NCI-H69 (cell line): ENCODE measurements around the gene USP43.
A peak's percentile ranks its signal among the peaks of the same experiment; 100 is the strongest.

Experiments used
- DNase-seq: peaks from one replicate; lab custom pipeline; 2025; lab: John Stamatoyannopoulos, UW

The USP43 gene

DNA sequence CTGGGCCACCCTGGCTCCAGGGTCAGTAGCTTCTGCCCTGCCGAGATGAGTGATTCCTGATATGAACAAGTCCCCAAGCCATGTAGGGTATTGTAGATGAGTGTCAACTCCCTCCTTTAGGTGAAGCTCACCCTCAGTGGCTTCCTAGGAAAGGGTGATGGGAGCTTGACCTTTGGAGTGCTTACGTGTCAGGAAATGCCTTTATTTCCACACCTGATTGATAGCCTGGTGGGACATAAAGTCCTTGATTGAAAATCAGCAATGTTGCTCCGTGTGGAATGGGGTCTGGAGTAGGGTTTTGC is 58.4 kb downstream of the USP43 start:
- DNase-seq, result no peak

GRCh38 chr17:9705745-9706144 is 60.4 kb downstream of the USP43 start:
- no peak for DNase-seq

- no peak for DNase-seq
Measured at GRCh38 chr17:9707948-9708347, 62.6 kb downstream of the USP43 start.

DNA sequence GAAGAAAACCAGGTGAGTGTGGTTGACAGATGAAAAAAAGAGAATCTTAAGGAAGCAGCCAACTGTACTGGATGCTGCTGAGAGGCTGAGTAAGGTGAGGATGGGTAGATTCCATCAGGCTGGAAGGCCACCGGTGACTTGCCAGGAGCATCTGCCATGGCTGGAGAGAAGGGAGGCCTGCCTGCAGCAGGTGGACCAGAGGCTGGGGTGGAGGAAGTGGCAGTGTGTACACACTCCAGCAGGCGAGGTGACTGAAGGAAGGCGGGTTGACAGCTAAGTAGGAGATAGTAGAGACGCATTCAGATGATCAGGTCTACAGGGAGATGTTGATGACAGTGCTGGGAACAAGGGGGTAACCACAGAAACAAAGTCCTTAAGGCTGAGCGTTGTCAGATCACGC is 69.5 kb downstream of the USP43 start:
- no peak for DNase-seq

DNA sequence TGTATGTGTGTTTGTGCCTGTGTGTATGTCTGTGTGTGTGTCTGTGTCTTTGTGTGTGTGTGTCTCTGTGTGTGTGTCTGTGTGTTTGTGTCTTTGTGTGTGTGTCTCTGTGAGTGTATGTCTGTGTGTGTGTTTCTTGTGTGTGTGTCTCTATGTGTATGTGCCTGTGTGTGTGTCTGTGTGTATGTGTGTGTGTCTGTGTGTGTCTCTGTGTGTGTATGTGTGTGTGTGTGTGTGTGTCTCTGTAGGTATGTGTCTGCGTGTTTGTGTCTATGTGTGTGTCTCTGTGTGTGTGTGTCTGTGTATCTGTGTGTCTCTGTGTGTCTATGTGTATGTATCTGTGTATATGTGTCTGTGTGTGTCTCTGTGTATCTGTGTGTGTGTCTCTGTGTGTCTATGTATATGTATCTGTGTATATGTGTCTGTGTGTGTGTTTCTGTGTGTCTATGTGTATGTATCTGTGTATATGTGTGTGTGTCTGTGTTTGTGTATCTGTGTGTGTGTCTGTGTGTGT is 70.2 kb downstream of the USP43 start:
- DNase-seq, result no peak

DNA sequence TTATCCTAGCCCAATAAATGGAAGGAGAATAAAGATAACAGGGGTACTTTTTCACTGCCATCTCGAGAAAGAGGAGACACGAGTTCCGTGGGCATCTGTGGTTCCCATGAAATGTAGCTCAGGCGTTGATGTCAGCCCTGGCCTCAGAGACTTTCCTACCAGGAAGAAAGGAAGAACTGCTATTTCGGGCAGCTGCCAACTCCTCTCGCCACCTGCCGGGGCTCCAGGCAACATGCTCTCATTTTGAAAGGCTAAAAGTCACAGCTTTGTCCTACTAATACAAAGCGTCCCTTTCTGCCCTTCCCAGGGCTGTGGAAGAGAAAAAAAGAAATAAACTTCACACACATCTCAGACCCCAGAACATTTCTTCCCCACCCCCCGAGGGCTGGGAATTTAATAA is 80.3 kb downstream of the USP43 start:
- no peak for DNase-seq

- no peak for DNase-seq
Measured at GRCh38 chr17:9726291-9726690, 81.0 kb downstream of the USP43 start.

DNA sequence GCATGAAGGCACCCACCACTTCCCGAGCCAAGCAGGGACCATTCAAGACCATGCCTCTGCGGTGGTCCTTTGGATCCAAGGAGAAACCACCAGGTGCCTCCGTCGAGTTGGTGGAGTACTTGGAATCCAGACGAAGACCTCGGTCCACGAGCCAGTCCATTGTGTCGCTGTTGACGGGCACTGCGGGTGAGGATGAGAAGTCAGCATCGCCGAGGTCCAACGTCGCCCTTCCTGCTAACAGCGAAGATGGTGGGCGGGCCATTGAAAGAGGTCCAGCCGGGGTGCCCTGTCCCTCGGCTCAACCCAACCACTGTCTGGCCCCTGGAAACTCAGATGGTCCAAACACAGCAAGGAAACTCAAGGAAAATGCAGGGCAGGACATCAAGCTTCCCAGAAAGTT is 82.7 kb downstream of the USP43 start:
- no peak for DNase-seq

- DNase-seq, result no peak
Measured at GRCh38 chr17:9728564-9728963, 83.2 kb downstream of the USP43 start.

DNA sequence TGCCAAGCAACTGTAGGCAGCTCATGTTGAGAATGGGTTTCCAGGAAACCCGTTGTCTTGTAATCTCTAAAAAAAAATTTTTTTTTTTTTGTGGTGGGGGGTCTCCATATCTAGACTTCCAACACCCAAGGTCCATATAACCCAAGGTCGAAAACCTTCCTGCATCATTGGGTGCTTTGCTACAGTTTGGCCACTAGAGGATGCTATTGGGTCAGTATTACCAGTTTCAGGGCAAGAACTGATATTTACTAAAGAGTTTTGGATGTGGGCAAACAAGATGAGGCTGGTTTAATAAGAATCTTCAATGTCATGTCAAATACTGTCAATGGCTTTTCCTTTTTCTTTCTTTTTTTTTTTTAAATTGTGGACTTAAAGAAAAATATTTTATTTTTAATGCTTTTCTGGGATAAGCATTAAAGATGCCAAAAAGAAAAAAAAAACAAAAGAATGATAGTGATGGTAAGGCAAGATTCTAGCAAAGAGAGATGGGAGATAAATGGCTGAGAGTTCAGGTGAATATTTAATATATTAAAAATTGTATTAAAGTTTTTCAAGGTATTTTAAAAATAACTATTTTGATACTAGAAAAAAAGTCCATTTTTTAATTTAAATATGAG is 83.8 kb downstream of the USP43 start:
- DNase-seq, result peak; percentile 23

GRCh38 chr17:9729735-9730420 is 84.6 kb downstream of the USP43 start:
- no peak for DNase-seq

- no peak for DNase-seq
Measured at GRCh38 chr17:9750524-9750923, 105.2 kb downstream of the USP43 start.

- no peak for DNase-seq
Measured at GRCh38 chr17:9755083-9755482, 109.8 kb downstream of the USP43 start.

GRCh38 chr17:9760266-9760665 is 114.9 kb downstream of the USP43 start:
- no peak for DNase-seq

GRCh38 chr17:9763643-9764042 is 118.3 kb downstream of the USP43 start:
- no peak for DNase-seq

GRCh38 chr17:9765322-9765721 is 120.0 kb downstream of the USP43 start:
- no peak for DNase-seq

DNA sequence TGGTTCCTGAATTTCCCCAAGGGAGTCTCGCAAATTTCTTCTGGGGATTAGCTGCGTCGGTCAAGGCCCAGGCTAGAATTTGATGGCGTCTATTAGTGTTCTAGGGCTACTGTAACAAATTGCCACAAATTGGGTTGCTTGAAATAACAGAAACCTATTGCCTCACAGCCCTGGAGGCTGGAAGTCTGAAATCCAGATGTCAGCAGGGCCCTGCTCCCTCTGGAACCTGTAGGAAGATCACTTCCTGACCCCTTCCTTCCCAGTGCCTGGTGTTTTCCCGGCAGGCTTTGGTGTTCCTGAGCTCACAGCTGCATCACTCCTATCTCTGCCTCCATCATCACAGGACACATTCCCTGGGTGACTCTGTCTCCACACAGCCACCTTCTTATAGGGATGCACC is 121.7 kb downstream of the USP43 start:
- no peak for DNase-seq

GRCh38 chr17:9767432-9767991 is 122.2 kb downstream of the USP43 start:
- no peak for DNase-seq

- DNase-seq, result peak; percentile 25
Measured at GRCh38 chr17:9768381-9768934, 123.1 kb downstream of the USP43 start.

DNA sequence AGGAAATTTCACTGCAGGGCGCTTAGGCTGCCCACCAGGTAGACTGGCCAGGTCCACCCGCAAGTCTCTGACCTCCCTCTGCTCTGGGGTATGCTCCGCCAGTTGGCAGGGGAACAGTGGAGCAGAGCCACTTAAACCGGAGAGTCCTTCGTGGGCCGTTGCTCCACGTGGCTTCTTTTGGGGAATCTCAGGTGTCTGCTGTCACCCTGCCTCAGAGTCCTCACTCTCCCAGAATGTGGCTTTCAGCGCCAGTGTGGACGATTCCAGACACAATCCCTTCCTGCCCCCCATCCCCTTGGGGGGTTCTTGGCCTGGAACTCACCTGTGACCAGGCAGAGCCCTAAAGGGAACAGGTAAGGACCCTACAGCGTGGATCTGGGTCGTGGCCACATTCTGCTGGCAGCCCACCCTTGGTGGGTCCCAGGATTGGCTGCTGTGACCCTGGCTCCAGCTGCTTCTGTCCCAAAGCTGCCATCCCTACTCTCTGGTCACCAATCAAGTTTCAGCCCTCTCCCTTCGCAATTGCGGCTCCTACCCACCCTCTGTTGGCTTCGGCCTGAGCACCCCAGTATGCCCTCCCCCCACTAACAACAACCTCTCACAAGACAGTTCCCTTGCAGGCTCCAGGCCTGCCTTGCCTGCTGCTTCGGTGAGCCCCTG is 123.8 kb downstream of the USP43 start:
- DNase-seq, result no peak

GRCh38 chr17:9771465-9771864 is 126.1 kb downstream of the USP43 start:
- DNase-seq, result no peak

DNA sequence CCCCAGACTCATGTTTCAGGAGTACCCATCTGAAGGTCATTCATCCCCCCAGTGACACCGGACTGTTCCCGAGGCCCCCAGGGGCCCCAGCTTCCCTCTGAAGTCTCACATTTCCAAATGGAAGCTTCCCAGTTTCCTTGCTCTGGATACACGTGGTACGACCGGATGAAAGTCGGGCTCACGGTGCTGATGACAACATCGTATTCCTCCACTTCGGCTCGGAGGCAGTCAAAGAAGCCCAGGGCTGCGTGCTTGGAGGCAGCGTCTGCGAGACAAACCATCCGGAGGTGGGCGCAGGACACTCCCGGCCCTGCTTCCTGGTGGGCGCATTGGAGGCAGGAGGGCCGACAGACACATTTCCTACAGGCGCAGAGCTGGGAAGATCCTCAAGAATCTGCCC is 127.3 kb downstream of the USP43 start:
- no peak for DNase-seq

DNA sequence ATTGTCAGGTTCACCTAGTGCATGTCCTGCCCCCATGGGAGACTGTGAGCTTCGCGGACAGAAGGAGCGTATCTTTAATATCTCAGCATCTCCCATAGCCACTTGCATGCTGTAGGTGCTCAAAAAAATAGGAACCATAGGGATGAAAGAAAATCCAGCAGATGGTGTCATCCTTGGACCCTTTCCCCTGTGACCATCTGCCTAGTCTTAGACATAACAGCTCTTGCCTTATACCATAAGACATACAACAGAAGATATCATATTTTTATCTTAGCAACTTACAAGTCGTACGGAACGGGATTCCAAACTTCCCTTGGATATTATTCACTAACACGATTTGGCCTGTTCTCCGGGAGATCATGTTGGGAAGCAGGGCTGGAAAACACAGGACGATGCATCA is 131.6 kb downstream of the USP43 start:
- DNase-seq, result no peak
